Lung (tissue), 12 donors: ENCODE measurements around the gene PLPPR1. TPM values are rescaled to one million over a fixed set of nuclear protein-coding genes. Genes with fewer than 3 reads are reported as not detected.
A peak's percentile ranks its signal among the peaks of the same experiment; 100 is the strongest.

Experiments
- ATAC-seq: fragments of 200-7000 bp; cut with Tn5 transposase; one replicate; pipeline ENCODE4 v1.9.1; 2020; ENCODE audit warnings: moderate number of reproducible peaks; ENCODE audit not compliant: insufficient read depth, low FRiP score
- DNase-seq, 3 donors: peaks; one replicate each; pipeline ENCODE4 v3.0.0-alpha.2; 2013 to 2017
- H3K27ac ChIP-seq, 2 donors: one replicate each; pipeline ENCODE4 v1.5.1; 2013; ENCODE audit warnings: mild to moderate bottlenecking in 2 of 2, moderate library complexity in 2 of 2, control low read depth in 1 of 2, inconsistent platforms in 1 of 2, low read depth in 1 of 2, low read length in 1 of 2
- H3K27me3 ChIP-seq, 3 donors: one replicate each; pipeline ENCODE4 v1.5.1; 2013; ENCODE audit warnings: low read length in 2 of 3; ENCODE audit not compliant: control insufficient read depth in 3 of 3, insufficient read depth in 3 of 3
- H3K36me3 ChIP-seq, 4 donors: one replicate each; pipeline ENCODE4 v1.5.1; 2013; ENCODE audit warnings: low read length in 4 of 4, mild to moderate bottlenecking in 1 of 4, moderate library complexity in 1 of 4; ENCODE audit not compliant: control insufficient read depth in 4 of 4, insufficient read depth in 4 of 4
- H3K4me1 ChIP-seq, 5 donors: one replicate each; pipeline ENCODE4 v1.5.1; 2013; ENCODE audit warnings: low read length in 5 of 5, mild to moderate bottlenecking in 2 of 5, moderate library complexity in 1 of 5; ENCODE audit not compliant: control insufficient read depth in 5 of 5, insufficient read depth in 5 of 5
- H3K4me3 ChIP-seq: one replicate; pipeline ENCODE4 v1.5.1; 2013; ENCODE audit warnings: mild to moderate bottlenecking, control low read depth, moderate library complexity
- H3K9ac ChIP-seq, 2 donors: one replicate each; pipeline ENCODE4 v1.5.1; 2013; ENCODE audit warnings: low read length in 2 of 2, control low read depth in 1 of 2; ENCODE audit not compliant: insufficient read depth in 1 of 2
- H3K9me3 ChIP-seq, 4 donors: one replicate each; pipeline ENCODE4 v1.5.1; 2013; ENCODE audit warnings: low read length in 3 of 4, mild to moderate bottlenecking in 1 of 4, moderate library complexity in 1 of 4; ENCODE audit not compliant: control insufficient read depth in 4 of 4, insufficient read depth in 3 of 4
- WGBS, 2 donors: extraction: QIAGEN DNeasy Blood & Tissue Kit; methylation state at CpG; one replicate each; pipeline ENCODE4 v1.1.7; 2013; 5-methylcytosine and 5-hydroxymethylcytosine counted together
- polyA plus RNA-seq, 2 donors: library from polyadenylated mRNA; stranded (reverse); fragments of 200-250 nt; gene quantifications; one replicate each; pipeline ENCODE4 v1.2.1, GENCODE V29; 2013
- total RNA-seq, 2 donors: library from RNA; depleted of rRNA in 1 of 2; stranded (reverse); fragments of >200 nt in 1 of 2; gene quantifications; one replicate each; pipeline ENCODE4 v1.2.1, GENCODE V29; 2014 to 2021
- TF ChIP-seq, protein P1 (sequence below): IDR thresholded peaks from 2 replicates; pipeline ENCODE4 v1.5.1; 2012; ENCODE audit warnings: mild to moderate bottlenecking; ENCODE audit errors: control extremely low read depth, extremely low read depth
- donor health status: control.
- donor health status: control.
- donor health status: Bipolar disorder and iron deficiency.
- donor health status: healthy.
- donor health status: DM: yes; HTN: yes; CAD: no.

The PLPPR1 gene
- total and polyA plus RNA-seq, 4 donors = 0.91 to 8.4 (median 3.7) TPM

GRCh38 chr9:101072259-101072658 is 43.7 kb downstream of the PLPPR1 start:
- 84 to 90% methylated on average over 3 of the region's 3 CpGs for WGBS, 2 donors
- H3K4me1 ChIP-seq = no peaks in the 10 kb centered on the region
- no peaks in the 10 kb centered on the region for H3K9me3 ChIP-seq
- TF ChIP-seq, protein P1, sequence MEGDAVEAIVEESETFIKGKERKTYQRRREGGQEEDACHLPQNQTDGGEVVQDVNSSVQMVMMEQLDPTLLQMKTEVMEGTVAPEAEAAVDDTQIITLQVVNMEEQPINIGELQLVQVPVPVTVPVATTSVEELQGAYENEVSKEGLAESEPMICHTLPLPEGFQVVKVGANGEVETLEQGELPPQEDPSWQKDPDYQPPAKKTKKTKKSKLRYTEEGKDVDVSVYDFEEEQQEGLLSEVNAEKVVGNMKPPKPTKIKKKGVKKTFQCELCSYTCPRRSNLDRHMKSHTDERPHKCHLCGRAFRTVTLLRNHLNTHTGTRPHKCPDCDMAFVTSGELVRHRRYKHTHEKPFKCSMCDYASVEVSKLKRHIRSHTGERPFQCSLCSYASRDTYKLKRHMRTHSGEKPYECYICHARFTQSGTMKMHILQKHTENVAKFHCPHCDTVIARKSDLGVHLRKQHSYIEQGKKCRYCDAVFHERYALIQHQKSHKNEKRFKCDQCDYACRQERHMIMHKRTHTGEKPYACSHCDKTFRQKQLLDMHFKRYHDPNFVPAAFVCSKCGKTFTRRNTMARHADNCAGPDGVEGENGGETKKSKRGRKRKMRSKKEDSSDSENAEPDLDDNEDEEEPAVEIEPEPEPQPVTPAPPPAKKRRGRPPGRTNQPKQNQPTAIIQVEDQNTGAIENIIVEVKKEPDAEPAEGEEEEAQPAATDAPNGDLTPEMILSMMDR = no peak
- no peaks in the 10 kb centered on the region for H3K27me3 ChIP-seq
- H3K4me3 ChIP-seq = no peak overlapping the region
- no peak overlapping the region for H3K9ac ChIP-seq
- DNase-seq (no peak), ATAC-seq (no peak)
- H3K36me3 ChIP-seq = no peaks in the 10 kb centered on the region
- no peak overlapping the region for H3K27ac ChIP-seq

- no peak overlapping the region for H3K4me3 ChIP-seq
- no peaks in the 10 kb centered on the region for H3K27me3 ChIP-seq
- no peak overlapping the region for H3K9ac ChIP-seq
- no peaks in the 10 kb centered on the region for H3K4me1 ChIP-seq
- no peak overlapping the region for H3K27ac ChIP-seq
- no peaks in the 10 kb centered on the region for H3K36me3 ChIP-seq
- DNase-seq (peak; percentile 21 to 65 (median 31)), ATAC-seq (no peak)
- no peaks in the 10 kb centered on the region for H3K9me3 ChIP-seq
- WGBS, 2 donors = 38 to 57% methylated on average over 2 of the region's 2 CpGs
- TF ChIP-seq, protein P1 = no peak
These were observed 44.6 kb downstream of the PLPPR1 start for GRCh38 chr9:101073122-101073521.

- no peak for ATAC-seq
- no peak overlapping the region for H3K9ac ChIP-seq
These were observed 53.1 kb downstream of the PLPPR1 start for GRCh38 chr9:101081641-101082040.

More at GRCh38 chr9:101081641-101082040, 53.1 kb downstream of the PLPPR1 start:
- H3K4me1 ChIP-seq = no peaks in the 10 kb centered on the region
- H3K9me3 ChIP-seq = peaks cover 0 to 5% (median 0%) of the 10 kb centered on the region in 4 donors
- no peaks in the 10 kb centered on the region for H3K36me3 ChIP-seq
- TF ChIP-seq, protein P1 = no peak
- WGBS, 2 donors = 85 to 88% methylated on average over 3 of the region's 3 CpGs
- H3K27ac ChIP-seq = no peak overlapping the region
- H3K27me3 ChIP-seq = no peaks in the 10 kb centered on the region
- no peak for DNase-seq
- H3K4me3 ChIP-seq = no peak overlapping the region
